ENCODE data around the gene PNPLA2. TPM values are rescaled to one million over a fixed set of nuclear protein-coding genes. Genes with fewer than 3 reads are reported as not detected.
A peak's percentile ranks its signal among the peaks of the same experiment; 100 is the strongest.

PNPLA2 gene
- polyA plus RNA-seq, 1 donor from 2014 or later, result 51.1 TPM

DNA sequence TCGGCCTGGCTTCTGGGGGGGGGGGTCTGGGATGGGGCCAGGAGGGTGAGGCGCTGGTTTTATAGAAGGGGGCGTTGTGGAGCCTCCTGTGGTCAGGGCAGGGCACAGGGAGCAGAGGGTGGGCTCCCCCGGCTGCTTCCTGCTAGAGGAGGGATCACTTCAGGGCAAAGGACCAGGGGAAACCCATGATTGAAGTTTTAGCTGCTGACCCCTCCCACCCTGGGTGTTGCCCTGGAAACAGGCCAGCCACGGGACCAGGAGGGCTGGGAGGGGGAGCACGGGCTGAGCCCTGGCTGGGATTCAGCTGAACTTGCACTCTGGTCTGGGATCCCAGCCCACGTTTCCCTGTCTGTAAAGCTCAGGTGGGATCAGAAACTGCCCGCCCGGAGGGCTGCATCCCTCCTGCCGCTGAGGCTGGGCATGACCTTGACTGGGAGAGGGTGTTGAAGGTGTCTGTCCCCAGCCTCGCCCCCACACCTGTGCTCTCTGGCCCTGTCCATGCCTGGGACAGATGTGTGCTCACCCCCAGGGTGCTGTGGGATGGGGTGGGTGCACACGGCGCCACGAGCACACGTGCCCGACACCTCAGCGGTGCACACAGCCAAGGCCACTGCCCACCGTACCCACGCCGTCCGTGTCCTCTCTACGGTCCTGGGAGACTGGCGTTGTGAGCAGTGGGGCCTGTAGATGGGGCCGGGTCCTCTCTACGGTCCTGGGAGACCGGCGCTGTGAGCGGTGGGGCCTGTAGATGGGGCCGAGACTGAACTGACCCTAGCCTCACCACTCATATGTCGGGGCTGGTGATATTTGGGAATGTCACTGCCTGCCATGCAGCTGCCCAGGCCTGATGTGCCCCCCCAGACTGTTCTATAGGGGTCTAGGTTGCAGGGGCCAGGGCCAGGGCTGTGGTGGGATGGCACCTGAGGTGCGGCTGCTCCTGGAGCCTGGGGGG lies 26.3 kb downstream of the PNPLA2 start:
- H3K4me3 Mint-ChIP-seq, result peak overlapping the region in 2 of 4 donors; percentile 32 to 82
- peaks cover 2% of the 10 kb centered on the region for H3K27me3 Mint-ChIP-seq
- H3K27ac Mint-ChIP-seq, result peak overlapping the region in 1 of 3 donors; percentile 42
- H3K9me3 Mint-ChIP-seq, result no peaks in the 10 kb centered on the region
- H3K36me3 Mint-ChIP-seq, result no peaks in the 10 kb centered on the region
- peaks cover 0 to 20% (median 6%) of the 10 kb centered on the region in 3 donors for H3K4me1 Mint-ChIP-seq

DNA sequence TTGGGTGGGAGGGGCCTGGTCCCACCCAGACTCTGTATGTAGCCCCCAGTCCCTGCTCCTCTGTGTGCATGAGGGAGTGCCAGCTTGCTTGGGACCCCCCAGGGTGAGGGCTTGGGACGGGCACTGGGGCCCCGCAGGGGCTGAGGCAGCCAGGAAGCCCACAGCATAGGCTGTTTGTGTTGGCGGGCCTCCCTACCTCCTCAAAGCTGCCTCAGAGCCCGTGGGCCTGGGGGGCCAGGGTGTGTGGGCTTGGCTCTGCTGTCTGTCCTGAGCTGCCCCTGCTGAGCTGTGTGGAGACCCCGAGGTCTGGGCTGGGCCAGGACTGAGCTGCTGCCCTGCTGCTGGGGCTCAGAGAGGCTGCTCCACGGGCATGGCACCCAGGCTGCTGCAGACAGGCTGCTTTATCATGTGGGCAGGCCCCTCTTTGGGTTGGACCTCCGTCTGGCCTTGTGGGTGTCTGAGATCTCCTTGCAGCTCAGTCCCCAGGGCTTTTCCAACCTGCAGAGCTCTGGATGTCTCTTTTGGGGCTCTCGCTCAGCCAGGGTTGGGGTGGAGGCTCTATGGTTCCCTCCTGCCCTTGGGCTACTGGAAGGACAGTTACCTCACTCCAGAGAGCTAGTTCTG lies 27.3 kb downstream of the PNPLA2 start:
- H3K9me3 Mint-ChIP-seq, result no peaks in the 10 kb centered on the region
- peaks cover 2% of the 10 kb centered on the region for H3K27me3 Mint-ChIP-seq
- peak overlapping the region in 1 of 4 donors; percentile 67 for H3K4me3 Mint-ChIP-seq
- peak overlapping the region in 1 of 3 donors; percentile 39 for H3K27ac Mint-ChIP-seq
- peaks cover 0 to 13% (median 2%) of the 10 kb centered on the region in 3 donors for H3K4me1 Mint-ChIP-seq
- H3K36me3 Mint-ChIP-seq, result no peaks in the 10 kb centered on the region

DNA sequence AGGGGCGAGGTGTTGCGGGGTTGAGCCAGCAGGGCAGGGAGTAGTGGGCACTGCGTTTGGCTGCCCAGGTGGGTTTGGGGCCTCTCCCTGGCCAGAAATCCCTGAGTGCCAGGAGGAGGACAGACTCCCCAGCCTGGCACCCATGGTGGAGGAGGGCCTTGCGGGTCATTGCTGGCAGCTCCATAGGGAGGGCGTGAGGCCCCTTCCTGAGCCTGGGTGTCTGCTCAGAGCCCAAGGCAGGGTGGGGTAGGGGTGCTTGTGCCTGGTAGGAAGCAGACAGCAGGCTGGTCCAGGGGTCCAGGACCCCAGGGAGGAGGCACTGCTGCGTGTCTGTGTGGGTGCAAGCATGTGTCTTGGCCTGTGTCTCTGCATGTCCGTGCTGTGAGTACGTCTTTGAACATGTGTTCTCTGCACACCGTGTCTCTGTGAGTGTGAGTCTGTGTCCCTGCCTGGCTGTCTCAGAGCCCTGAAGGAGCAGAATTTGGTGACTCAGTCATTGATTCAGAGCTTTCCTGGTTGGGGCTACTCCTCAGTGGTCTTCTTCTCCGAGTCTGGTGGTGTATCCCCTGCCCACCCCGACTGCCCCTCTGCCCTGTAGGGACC lies 27.9 kb downstream of the PNPLA2 start:
- Mint-ChIP-seq H3K4me3 (peak overlapping the region in 1 of 4 donors; percentile 67), H3K9me3 (no peaks in the 10 kb centered on the region), H3K36me3 (no peaks in the 10 kb centered on the region), H3K4me1 (peaks cover 0 to 9% (median 2%) of the 10 kb centered on the region in 3 donors), H3K27ac (peak overlapping the region in 2 of 3 donors; percentile 39 to 64), H3K27me3 (peaks cover 2% of the 10 kb centered on the region)

DNA sequence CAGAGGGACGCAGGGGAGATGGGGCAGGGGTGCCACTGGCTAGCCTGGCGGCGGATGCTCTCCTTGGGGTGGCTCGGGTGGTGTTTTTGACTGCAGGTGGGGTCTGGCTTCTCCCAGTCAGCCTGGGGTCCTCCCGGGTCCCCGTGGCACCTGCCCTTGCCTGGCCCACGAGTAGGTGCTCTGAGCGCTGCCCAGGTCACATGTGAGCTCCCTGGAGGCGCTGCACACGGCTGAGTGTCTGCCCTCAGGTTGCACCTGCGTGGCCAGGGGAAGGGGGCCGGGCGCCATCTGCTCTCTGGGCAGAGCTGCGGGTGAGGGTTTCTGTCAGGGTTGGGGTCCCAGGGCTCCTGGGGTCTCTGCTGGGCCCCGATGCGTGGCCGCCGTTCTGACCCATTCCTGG lies 29.2 kb downstream of the PNPLA2 start:
- H3K27me3 Mint-ChIP-seq, result peaks cover 2% of the 10 kb centered on the region
- H3K9me3 Mint-ChIP-seq, result no peaks in the 10 kb centered on the region
- no peak overlapping the region for H3K27ac Mint-ChIP-seq
- peaks cover 0 to 9% (median 2%) of the 10 kb centered on the region in 3 donors for H3K4me1 Mint-ChIP-seq
- no peak overlapping the region for H3K4me3 Mint-ChIP-seq
- H3K36me3 Mint-ChIP-seq, result no peaks in the 10 kb centered on the region

DNA sequence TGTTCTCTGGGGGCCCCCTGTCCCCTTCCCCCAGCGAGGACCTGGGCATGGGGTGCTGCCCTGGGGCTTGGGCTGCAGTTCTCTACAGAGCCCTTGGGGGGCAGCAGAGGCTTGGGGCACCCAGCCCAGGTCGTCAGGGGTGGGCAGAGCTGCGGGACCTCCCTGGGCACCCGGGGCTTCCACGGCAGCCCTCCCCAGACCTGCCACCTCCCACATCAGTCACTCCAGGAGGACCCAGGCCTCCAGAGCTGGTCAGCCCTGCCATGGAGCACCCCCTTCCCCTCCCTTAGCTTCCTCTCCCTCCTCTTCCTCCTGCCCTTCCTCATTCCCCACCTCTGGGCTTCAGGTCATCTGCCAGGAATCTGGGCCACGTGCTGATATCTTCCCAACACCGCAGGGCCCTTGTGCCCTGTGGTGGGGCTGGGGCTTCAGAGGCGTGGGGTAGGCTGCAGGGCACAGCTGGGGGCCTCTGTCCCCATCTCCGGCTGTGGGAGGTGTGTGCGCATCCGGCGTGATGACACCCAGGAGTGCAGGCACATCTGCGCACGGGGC lies 29.7 kb downstream of the PNPLA2 start:
- Mint-ChIP-seq H3K4me3 (peak overlapping the region in 3 of 4 donors; percentile 52 to 77 (median 52)), H3K36me3 (no peaks in the 10 kb centered on the region), H3K27me3 (peaks cover under 1% of the 10 kb centered on the region), H3K9me3 (no peaks in the 10 kb centered on the region), H3K27ac (no peak overlapping the region), H3K4me1 (peaks cover 0 to 7% (median under 1%) of the 10 kb centered on the region in 3 donors)

DNA sequence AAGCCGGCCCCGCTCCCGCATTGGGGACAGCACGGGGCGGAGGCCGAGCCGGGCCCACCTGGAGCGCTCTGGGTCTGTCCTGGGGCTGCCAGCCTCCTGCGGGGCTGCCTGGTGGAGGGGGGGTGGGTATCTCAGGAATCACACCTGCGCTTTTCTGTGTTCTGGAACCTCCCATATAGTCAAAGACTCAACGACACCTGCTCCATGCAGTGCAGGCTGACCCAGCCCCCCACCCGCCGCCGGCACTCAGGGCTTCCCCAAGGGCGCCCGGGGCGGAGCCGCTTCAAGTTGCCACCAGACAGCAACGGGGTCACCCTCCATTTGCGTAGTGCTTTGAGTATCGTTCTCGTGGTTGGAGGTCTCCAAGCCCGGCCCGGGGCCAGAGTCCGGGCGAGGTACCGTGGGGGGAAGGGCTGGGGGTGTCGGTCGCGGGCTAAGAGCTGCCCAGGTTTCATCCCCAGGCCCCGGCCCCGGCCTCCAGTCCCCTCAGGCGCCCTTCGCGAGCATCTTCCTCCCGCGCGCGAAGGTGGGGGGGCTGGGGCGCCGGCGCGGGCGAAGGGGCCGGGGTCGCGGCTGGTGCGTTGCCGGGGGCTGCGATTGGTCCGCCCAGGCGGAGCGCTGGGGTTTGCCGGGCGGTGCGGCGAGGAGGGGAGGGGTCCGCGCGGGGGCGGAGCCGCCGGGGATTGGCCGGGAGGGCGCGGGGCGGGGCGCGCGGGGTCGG lies 30.6 kb downstream of the PNPLA2 start:
- H3K4me3 Mint-ChIP-seq, result peak overlapping the region; percentile 52 to 91 (median 84)
- H3K27me3 Mint-ChIP-seq, result no peaks in the 10 kb centered on the region
- H3K4me1 Mint-ChIP-seq, result peaks cover 0 to 3% (median 0%) of the 10 kb centered on the region in 3 donors
- H3K36me3 Mint-ChIP-seq, result no peaks in the 10 kb centered on the region
- H3K9me3 Mint-ChIP-seq, result no peaks in the 10 kb centered on the region
- H3K27ac Mint-ChIP-seq, result no peak overlapping the region

DNA sequence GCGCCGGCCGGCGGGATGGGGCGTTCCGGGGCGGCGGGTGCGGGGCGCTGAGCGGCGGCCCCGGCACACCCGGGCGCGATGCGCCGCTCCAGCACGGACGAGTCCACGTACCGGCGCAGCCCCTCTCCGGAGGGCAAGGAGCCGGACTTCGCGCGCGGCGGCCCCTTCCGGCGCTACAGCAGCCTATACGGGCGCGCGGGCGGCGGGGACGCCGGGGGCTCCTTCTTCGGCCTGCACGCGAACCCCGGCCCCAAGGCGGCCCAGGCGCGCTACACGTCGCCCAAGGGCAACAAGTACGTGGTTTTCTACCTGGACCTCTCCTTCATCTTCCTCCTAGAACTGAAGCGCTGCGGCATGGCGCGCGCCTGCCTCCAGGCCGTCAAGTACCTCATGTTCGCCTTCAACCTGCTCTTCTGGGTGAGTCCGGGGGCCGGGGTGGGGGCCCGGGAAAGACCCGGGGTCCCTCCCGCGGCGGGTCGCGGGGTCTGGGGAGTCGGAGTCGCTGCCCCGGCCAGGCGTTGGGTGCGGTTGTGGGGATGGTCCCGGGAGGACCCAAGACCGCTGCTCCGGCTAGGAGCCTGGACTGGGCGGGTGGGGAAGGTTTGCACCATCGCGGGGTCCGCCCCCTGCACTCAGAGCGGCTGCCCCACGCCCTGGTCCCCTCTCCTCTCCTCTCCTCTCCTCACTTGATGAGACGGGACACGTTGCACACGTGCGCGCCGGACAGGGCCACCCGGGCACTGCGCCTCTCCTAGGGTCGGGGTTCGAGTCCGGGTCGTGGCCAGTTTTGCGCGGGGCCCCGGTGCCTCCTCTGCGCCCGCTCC lies 31.4 kb downstream of the PNPLA2 start:
- H3K4me1 Mint-ChIP-seq, result peaks cover 0 to 3% (median 0%) of the 10 kb centered on the region in 3 donors
- H3K9me3 Mint-ChIP-seq, result no peaks in the 10 kb centered on the region
- no peaks in the 10 kb centered on the region for H3K27me3 Mint-ChIP-seq
- H3K36me3 Mint-ChIP-seq, result no peaks in the 10 kb centered on the region
- H3K4me3 Mint-ChIP-seq, result peak overlapping the region in 3 of 4 donors; percentile 63 to 76 (median 67)
- no peak overlapping the region for H3K27ac Mint-ChIP-seq

DNA sequence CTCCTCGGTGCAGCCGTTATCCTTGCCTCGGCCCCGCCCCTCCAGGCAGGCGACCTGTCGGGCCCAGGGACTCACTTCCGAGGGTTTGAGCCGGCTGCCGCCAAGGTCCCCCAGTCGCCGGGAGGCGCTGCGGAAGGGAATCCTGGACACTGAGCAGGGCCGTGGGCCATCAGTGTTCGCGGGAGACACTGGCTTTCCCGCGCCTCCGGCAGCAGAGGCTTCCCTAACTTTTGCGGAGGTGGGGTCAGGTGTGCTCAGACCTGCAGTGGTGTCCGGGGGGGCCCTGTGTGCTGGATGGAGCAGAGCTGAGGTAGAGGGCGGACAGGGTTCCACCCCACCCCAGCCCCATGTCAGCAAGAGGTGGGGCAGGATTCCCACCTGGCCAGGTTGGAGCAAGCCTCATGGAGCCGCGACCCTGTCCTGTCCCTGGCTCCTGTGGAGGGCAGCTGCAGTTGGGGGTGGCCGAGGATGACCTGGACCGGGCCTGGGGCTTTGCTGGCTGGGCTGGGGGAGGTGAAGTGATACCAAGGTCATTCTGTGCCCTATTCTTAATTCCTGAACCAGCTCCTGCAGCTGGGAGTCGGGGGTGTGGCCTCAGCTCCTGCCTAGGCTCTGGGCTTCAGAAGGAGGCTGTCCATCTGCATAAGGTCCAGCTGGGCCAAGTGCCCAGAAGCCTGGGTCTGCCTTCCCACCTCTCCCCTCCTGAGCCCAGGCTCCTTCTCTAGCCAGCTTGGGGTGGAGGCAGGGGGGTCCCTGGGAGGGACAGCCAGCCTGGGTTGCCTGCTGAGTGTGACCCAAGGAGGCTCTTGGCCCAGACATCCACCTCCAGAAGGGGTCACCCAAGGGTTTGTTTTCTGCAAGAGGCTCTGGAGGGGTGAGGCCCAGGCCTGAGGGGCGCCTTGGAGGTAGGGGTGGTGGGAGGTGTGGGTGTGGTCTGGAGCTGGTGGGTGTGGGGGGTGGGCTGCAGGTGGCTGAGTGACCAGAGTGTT lies 32.4 kb downstream of the PNPLA2 start:
- H3K36me3 Mint-ChIP-seq, result no peaks in the 10 kb centered on the region
- H3K9me3 Mint-ChIP-seq, result no peaks in the 10 kb centered on the region
- H3K4me3 Mint-ChIP-seq, result peak overlapping the region in 2 of 4 donors; percentile 41 to 57
- peak overlapping the region in 1 of 3 donors; percentile 43 for H3K27ac Mint-ChIP-seq
- peaks cover 0 to 3% (median 0%) of the 10 kb centered on the region in 3 donors for H3K4me1 Mint-ChIP-seq
- H3K27me3 Mint-ChIP-seq, result no peaks in the 10 kb centered on the region

DNA sequence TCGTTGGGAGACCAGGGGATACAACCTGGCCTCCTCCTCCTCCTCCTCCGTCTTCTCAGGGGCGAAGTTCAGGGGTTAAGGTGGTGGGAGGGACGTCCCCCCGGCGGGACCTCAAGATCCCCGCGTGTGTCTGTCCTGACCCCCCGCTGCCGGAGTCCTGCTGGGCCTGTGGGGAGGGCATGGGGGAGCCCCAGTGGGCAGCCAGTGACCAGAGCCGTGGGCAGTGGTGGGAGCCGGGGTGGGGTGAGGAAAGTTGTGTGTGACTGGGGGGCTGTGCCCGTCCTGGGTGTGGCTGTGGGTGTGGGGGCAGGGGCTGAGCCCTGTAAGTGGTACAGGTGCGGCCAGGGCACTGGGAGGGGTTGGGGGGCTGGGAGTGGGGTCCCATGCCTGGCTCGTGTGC lies 34.0 kb downstream of the PNPLA2 start:
- Mint-ChIP-seq H3K4me1 (peaks cover 0 to 7% (median 2%) of the 10 kb centered on the region in 3 donors), H3K36me3 (no peaks in the 10 kb centered on the region), H3K4me3 (no peak overlapping the region), H3K27me3 (no peaks in the 10 kb centered on the region), H3K9me3 (no peaks in the 10 kb centered on the region), H3K27ac (no peak overlapping the region)

DNA sequence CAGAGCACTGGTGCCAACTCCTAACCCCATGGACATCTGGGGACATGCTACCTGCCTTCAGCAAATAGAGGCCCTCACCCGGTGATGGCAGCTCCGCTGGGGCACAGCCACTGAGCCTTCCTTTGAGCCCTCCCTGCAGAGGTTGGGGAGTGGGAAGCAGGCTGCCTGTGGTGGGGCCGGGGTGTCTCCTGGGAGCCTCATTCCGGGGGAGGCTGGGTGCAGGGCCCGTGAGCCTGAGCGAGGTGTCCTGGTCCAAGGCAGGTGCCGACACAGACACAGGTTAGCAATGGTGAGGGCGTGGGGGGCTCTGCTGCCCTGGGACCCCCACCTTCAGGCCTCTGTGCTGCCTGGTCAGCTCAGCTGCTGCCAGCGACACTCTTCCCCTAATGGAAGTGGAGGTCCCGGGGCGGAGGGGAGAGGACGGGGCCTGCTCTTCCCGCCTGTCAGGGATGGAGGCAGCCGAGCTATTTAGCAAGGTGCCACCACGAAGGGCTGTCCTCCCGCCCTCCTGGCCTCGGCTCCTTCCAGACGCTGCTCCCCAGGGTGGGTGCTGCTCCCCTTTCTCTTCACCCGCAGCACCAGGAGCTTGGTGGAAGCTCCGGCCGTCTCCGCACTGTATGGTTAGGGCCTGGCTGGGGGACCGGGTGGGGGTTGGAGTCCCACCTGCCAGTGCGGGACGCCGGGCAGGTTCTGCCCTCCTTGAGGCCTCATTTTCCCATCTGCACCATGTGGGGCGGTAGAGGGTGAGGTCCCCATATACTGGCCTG lies 35.2 kb downstream of the PNPLA2 start:
- Mint-ChIP-seq H3K4me3 (no peak overlapping the region), H3K36me3 (no peaks in the 10 kb centered on the region), H3K27me3 (no peaks in the 10 kb centered on the region), H3K9me3 (no peaks in the 10 kb centered on the region), H3K27ac (no peak overlapping the region), H3K4me1 (peaks cover 0 to 4% (median 2%) of the 10 kb centered on the region in 3 donors)

DNA sequence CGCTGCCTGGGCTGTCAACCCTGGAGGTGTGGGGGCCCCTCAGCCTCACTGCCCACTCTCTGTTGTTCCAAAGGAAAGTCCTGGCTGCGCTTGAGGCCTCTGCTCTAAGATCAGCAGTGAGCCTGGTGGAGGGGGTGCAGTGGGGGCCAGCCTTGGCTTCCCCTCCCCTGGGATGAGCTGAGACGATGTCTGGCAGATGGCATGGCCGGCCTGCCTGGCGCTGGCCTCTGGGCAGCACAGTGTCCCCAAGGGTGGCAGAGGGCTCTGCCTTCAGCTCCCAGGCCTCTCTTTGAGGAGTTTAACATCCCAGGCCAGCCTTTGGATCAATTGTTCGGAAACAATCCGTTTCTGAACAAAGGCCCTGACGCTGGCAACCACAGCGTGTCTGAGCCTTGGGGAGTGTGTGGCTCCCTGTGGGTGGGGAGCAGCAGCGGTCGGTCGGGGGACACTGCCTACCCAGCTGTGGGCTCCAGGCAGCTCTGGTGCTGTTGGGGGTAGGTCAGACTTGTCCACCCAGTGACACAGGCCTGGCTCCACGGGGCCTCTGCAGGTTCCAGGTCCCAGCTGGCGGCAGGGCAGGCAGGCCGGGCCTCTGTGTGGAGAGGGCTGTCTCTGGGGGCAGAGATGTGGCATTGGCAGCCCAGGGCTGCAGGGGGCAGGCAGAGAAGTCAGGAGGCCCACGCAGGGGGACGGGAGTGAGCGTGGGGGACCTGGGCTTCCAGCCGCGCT lies 36.1 kb downstream of the PNPLA2 start:
- Mint-ChIP-seq H3K27ac (no peak overlapping the region), H3K27me3 (no peaks in the 10 kb centered on the region), H3K36me3 (no peaks in the 10 kb centered on the region), H3K4me3 (no peak overlapping the region), H3K4me1 (peaks cover 0 to 4% (median 2%) of the 10 kb centered on the region in 3 donors), H3K9me3 (no peaks in the 10 kb centered on the region)

DNA sequence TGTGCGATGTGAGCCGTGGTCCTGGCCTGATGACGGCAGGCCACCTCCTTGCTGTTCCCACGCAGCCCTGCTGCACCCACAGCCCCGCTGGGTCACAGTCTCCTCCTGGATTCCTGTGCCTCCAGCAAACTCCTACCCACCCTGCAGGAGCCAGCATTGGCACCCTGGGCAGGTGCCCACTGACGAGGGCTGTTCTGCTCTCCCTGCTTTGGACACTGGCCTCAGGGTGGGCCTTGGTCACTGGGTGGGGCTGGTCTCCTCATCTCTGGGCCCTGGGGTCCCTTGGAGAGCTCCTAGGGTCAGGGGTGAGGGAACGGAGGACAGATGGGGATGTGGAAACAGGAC lies 36.6 kb downstream of the PNPLA2 start:
- H3K36me3 Mint-ChIP-seq, result no peaks in the 10 kb centered on the region
- H3K27me3 Mint-ChIP-seq, result no peaks in the 10 kb centered on the region
- no peaks in the 10 kb centered on the region for H3K9me3 Mint-ChIP-seq
- no peak overlapping the region for H3K4me3 Mint-ChIP-seq
- peaks cover 0 to 4% (median 2%) of the 10 kb centered on the region in 3 donors for H3K4me1 Mint-ChIP-seq
- H3K27ac Mint-ChIP-seq, result no peak overlapping the region

Measured in IgD-negative memory B cell (primary cell).